Transverse colon (tissue), 4 donors: ENCODE data around the gene CHCHD5. TPM values are rescaled to one million over a fixed set of nuclear protein-coding genes. Genes with fewer than 3 reads are reported as not detected.

Experiments used
- DNase-seq: peaks from one replicate; pipeline ENCODE4 v3.0.0-alpha.2; 2019
- H3K27ac ChIP-seq, 4 donors: fragments of 200-600 bp; sonication (generic); 2 replicates each; pipeline ENCODE4 v1.5.1; 2016 to 2018; ENCODE audit warnings: inconsistent platforms in 4 of 4
- H3K27me3 ChIP-seq: fragments of 200-600 bp; sonication (generic); 2 replicates; pipeline ENCODE4 v1.5.1; 2017; ENCODE audit warnings: inconsistent platforms
- H3K36me3 ChIP-seq, 4 donors: fragments of 200-600 bp; sonication (generic); 2 replicates each; pipeline ENCODE4 v1.5.1; 2017 to 2019; ENCODE audit warnings: inconsistent platforms in 4 of 4
- H3K4me1 ChIP-seq, 4 donors: fragments of 200-600 bp; sonication (generic); 2 replicates each; pipeline ENCODE4 v1.5.1; 2017 to 2020; ENCODE audit warnings: inconsistent platforms in 4 of 4
- H3K4me3 ChIP-seq, 4 donors: fragments of 200-600 bp; sonication (generic); 1 replicate in 1 of 4; 2 replicates in 3 of 4; pipeline versions ENCODE4 v1.5.1 to v1.6.1; 2017 to 2019; ENCODE audit warnings: inconsistent platforms in 4 of 4
- H3K9me3 ChIP-seq, 2 donors: fragments of 200-600 bp; sonication (generic); 2 replicates each; pipeline ENCODE4 v1.5.1; 2017 to 2019; ENCODE audit warnings: inconsistent platforms in 2 of 2
- EP300 ChIP-seq: sonication (generic); formaldehyde crosslinking; IDR thresholded peaks from one replicate; pipeline ENCODE4 v1.6.1; 2017; ENCODE audit warnings: antibody characterized with exemption, low read depth
- POLR2A ChIP-seq: fragments of 450-650 bp; IDR thresholded peaks from one replicate; pipeline ENCODE4 v1.6.1; 2016; ENCODE audit warnings: antibody characterized with exemption, mild to moderate bottlenecking, moderate library complexity
- POLR2AphosphoS5 ChIP-seq, 3 donors: sonication (generic); formaldehyde crosslinking; IDR thresholded peaks; one replicate each; pipeline ENCODE4 v1.6.1; 2016; ENCODE audit warnings: antibody characterized with exemption in 3 of 3
- WGBS, 2 donors: methylation state at CpG; one replicate each; pipeline ENCODE4 v1.1.5; 2018; ENCODE audit warnings: low coverage in 1 of 2; 5-methylcytosine and 5-hydroxymethylcytosine counted together
- in situ Hi-C, 4 donors: fragments of 200-750 bp; cut with MboI; loops; one replicate each; pipeline versions ENCODE4 v1.15.0 to v1.15.1; 2017; ENCODE audit warnings: low sequenced_read_pairs in 3 of 4, low pct_ligation_motif_present in 1 of 4, low pct_unique_long_range_greater_than_20kb in 1 of 4
- intact Hi-C: fragments of 100-400 bp; cut with DNase I; formaldehyde crosslinking; loops from one replicate; pipeline ENCODE4 v1.15.1; 2023; ENCODE audit warnings: low total_unique reads
- total RNA-seq, 4 donors: library from RNA; depleted of rRNA; stranded (reverse); fragments of >200 nt; gene quantifications; one replicate each; pipeline ENCODE4 v1.1.0, GENCODE V29; 2016
- TF ChIP-seq, protein P1 (sequence below), 5 experiments: fragments of 200-600 bp in 3 of 5; fragments of 450-650 bp in 2 of 5; sonication (generic) in 3 of 5; IDR thresholded peaks; 1 replicate in 2 of 5; 2 replicates in 3 of 5; pipeline ENCODE4 v1.5.1; 2016 to 2017; ENCODE audit warnings: antibody characterized with exemption in 5 of 5, inconsistent platforms in 3 of 5, mild to moderate bottlenecking in 2 of 5, moderate library complexity in 1 of 5

Gene CHCHD5
- total RNA-seq, 4 donors from 2014 or later: 11.1 to 23.0 (median 17.1) TPM

DNA sequence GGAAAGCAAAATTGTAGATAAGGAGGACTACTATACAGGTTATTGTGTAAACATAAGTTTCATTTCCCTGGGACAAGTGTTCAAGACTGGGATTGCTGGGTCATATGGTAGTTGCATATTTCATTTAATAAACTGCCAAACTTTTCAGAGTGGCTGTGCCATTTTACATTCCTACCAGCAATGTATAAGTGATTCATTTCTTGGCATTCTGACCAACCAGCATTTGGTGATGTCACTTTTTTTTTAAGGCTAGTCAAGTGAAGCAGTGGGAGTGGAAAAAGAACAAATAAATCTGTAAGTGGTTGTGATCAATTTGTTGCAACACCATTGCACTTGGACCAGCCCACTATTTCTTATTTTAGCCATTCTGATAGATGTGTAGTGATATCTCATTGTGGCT lies 5.2 kb upstream of the CHCHD5 start:
- in situ Hi-C loops: loop anchor here in 2 of 4 donors (10.0 to 25.0 kb wide), 2 partner anchors 94 to 317 kb away; partner anchors contain the start of genes TTL (in 1 of the 2) and ZC3H8 (in 1 of the 2)
- intact Hi-C loops: no loop called here
- no peaks in the 10 kb centered on the region for H3K9me3 ChIP-seq

DNA sequence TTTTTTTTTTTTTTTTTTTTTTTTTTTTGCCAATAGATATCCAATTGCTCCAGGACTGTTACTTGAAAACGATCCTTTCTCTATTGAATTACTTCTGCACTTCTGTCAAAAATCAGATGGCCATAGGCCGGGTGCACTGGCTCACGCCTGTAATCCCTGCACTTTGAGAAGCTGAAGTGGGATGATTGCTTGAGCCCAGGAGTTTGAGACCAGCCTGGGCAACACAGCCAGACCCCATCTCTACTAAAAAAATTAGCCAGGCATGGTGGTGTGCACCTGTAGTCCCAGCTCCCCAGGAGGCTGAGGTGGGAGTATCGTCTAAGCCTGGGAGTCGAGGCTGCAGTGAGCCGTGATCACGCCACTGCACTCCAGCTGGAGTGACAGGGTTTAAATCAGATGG lies 4.3 kb upstream of the CHCHD5 start:
- H3K27ac ChIP-seq: no peak overlapping the region
- 94 to 95% methylated on average over 6 to 7 of the region's 7 CpGs for WGBS, 2 donors
- no peak for DNase-seq
- TF ChIP-seq EP300 (no peak), POLR2A (no peak), POLR2AphosphoS5 (IDR thresholded peaks at IDR 0.05) (no peak)
- TF ChIP-seq, protein P1, sequence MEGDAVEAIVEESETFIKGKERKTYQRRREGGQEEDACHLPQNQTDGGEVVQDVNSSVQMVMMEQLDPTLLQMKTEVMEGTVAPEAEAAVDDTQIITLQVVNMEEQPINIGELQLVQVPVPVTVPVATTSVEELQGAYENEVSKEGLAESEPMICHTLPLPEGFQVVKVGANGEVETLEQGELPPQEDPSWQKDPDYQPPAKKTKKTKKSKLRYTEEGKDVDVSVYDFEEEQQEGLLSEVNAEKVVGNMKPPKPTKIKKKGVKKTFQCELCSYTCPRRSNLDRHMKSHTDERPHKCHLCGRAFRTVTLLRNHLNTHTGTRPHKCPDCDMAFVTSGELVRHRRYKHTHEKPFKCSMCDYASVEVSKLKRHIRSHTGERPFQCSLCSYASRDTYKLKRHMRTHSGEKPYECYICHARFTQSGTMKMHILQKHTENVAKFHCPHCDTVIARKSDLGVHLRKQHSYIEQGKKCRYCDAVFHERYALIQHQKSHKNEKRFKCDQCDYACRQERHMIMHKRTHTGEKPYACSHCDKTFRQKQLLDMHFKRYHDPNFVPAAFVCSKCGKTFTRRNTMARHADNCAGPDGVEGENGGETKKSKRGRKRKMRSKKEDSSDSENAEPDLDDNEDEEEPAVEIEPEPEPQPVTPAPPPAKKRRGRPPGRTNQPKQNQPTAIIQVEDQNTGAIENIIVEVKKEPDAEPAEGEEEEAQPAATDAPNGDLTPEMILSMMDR (IDR thresholded peaks at IDR 0.05): no peak
- H3K4me1 ChIP-seq: peaks cover 1 to 14% (median 7%) of the 10 kb centered on the region in 4 donors
- H3K36me3 ChIP-seq: peaks cover 0 to 2% (median 0%) of the 10 kb centered on the region in 4 donors
- no peak overlapping the region for H3K4me3 ChIP-seq
- in situ Hi-C loops: loop anchor here in 2 of 4 donors (10.0 to 25.0 kb wide), 2 partner anchors 95 to 318 kb away; partner anchors contain the start of genes TTL (in 1 of the 2) and ZC3H8 (in 1 of the 2)
- no peaks in the 10 kb centered on the region for H3K27me3 ChIP-seq
- no peaks in the 10 kb centered on the region for H3K9me3 ChIP-seq
- intact Hi-C loops: no loop called here

More for the DNA sequence above, 5.2 kb upstream of the CHCHD5 start:
- no peaks in the 10 kb centered on the region for H3K27me3 ChIP-seq
- H3K4me1 ChIP-seq: peaks cover 0 to 11% (median 3%) of the 10 kb centered on the region in 4 donors
- H3K36me3 ChIP-seq: peaks cover 0 to 11% (median under 1%) of the 10 kb centered on the region in 4 donors
- no peak overlapping the region for H3K27ac ChIP-seq
- TF ChIP-seq POLR2AphosphoS5 (IDR thresholded peaks at IDR 0.05) (no peak), POLR2A (no peak), EP300 (no peak)
- TF ChIP-seq, protein P1 (IDR thresholded peaks at IDR 0.05): no peak
- no peak for DNase-seq
- no peak overlapping the region for H3K4me3 ChIP-seq

GRCh38 chr2:112582314-112582746 lies 2.1 kb upstream of the CHCHD5 start:
- TF ChIP-seq, protein P1 (IDR thresholded peaks at IDR 0.05): peak; percentile 56 to 72 (median 62)
- TF ChIP-seq EP300: no peak
- TF ChIP-seq POLR2AphosphoS5 (IDR thresholded peaks at IDR 0.05): no peak
- no peaks in the 10 kb centered on the region for H3K27me3 ChIP-seq
- no peaks in the 10 kb centered on the region for H3K9me3 ChIP-seq
- 43 to 52% methylated on average over 6 to 10 of the region's 10 CpGs for WGBS, 2 donors
- peaks cover 6 to 22% (median 12%) of the 10 kb centered on the region in 4 donors for H3K4me1 ChIP-seq
- in situ Hi-C loops (loop anchor here in 2 of 4 donors (10.0 to 25.0 kb wide), 2 partner anchors 98 to 320 kb away; partner anchors contain the start of genes TTL (in 1 of the 2) and ZC3H8 (in 1 of the 2)), intact Hi-C loops (no loop called here)
- H3K36me3 ChIP-seq: no peaks in the 10 kb centered on the region
- no peak for DNase-seq
- no peak overlapping the region for H3K4me3 ChIP-seq
- H3K27ac ChIP-seq: no peak overlapping the region

DNA sequence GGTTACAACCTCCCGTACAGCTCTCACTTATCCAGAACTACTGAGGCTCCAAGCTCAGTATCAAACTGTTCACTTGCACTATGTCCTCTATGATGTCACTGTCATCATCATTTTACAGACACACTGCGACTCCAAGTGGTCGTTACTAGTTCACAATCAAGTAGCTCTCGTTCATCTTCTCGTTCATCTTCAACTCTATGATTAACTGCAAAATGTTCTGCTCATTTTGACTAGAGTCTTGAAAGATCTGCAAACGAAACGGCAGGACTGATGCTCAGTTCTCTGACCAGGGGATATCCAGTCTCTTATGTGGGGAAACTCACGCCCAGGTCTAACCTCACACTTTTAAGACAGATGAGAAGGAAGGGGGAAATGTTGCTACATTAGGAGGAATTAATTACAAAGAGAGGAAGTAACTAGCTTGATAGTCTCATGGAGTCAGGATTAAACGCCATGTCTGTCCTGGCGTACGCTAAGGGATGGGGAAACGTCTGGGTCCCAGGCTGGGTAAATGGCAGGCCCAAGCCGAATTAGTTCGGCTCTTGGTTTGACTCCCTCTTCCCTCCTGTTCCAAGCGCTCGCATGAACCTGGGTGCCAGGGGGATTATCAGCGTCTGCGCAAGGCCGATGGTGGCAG lies 794 bp upstream of the CHCHD5 start:
- Histone ChIP-seq H3K9me3 (no peaks in the 10 kb centered on the region), H3K4me3 (peak overlapping the region; percentile 48 to 73 (median 56)), H3K27ac (peak overlapping the region; percentile 87 to 97 (median 94)), H3K27me3 (no peaks in the 10 kb centered on the region), H3K4me1 (peaks cover 6 to 22% (median 12%) of the 10 kb centered on the region in 4 donors), H3K36me3 (peaks cover 0 to under 1% (median 0%) of the 10 kb centered on the region in 4 donors)
- intact Hi-C loops: no loop called here
- 51 to 56% methylated on average over 11 to 16 of the region's 19 CpGs for WGBS, 2 donors
- DNase-seq: no peak
- TF ChIP-seq, protein P1 (IDR thresholded peaks at IDR 0.05): no peak
- TF ChIP-seq POLR2A (no peak), EP300 (no peak), POLR2AphosphoS5 (IDR thresholded peaks at IDR 0.05) (no peak)
- in situ Hi-C loops: loop anchor here in 2 of 4 donors (10.0 to 25.0 kb wide), 2 partner anchors 99 to 321 kb away; partner anchors contain the start of genes TTL (in 1 of the 2) and ZC3H8 (in 1 of the 2)
